Endodermal cell (in vitro differentiated cells): Measurements from ENCODE around the gene CBX8. TPM values are rescaled to one million over a fixed set of nuclear protein-coding genes. Genes with fewer than 3 reads are reported as not detected.

Experiments
- DNase-seq: peaks from one replicate; pipeline ENCODE4 v3.0.0-alpha.2; 2017
- H3K27ac ChIP-seq: 2 replicates; pipeline ENCODE4 v1.5.1; 2013; ENCODE audit warnings: mild to moderate bottlenecking, low read depth, low read length, moderate library complexity
- H3K27me3 ChIP-seq: 2 replicates; pipeline ENCODE4 v1.6.1; 2013; ENCODE audit warnings: mild to moderate bottlenecking, low read length, moderate library complexity; ENCODE audit not compliant: insufficient read depth, control insufficient read depth, poor library complexity, severe bottlenecking
- H3K36me3 ChIP-seq: 2 replicates; pipeline ENCODE4 v1.7.0; 2013; ENCODE audit warnings: mild to moderate bottlenecking, low read length, moderate library complexity; ENCODE audit not compliant: control insufficient read depth, insufficient read depth
- H3K4me1 ChIP-seq: one replicate; pipeline ENCODE4 v1.7.0; 2013; ENCODE audit warnings: low read length; ENCODE audit not compliant: control insufficient read depth, insufficient read depth
- H3K4me3 ChIP-seq: 2 replicates; pipeline ENCODE4 v1.5.1; 2013; ENCODE audit warnings: mild to moderate bottlenecking, low read length, moderate library complexity
- H3K9ac ChIP-seq: 2 replicates; pipeline ENCODE4 v1.6.1; 2013; ENCODE audit warnings: mild to moderate bottlenecking, low read length, moderate library complexity; ENCODE audit not compliant: poor library complexity, severe bottlenecking; ENCODE audit errors: extremely low read depth
- H3K9me3 ChIP-seq: 2 replicates; pipeline ENCODE4 v1.6.1; 2013; ENCODE audit warnings: mild to moderate bottlenecking, low read length, moderate library complexity; ENCODE audit not compliant: control insufficient read depth
- H3K27ac Mint-ChIP-seq: 2 replicates; pipeline ENCODE4 v1.8.0; 2020; ENCODE audit warnings: mixed read lengths
- H3K27me3 Mint-ChIP-seq: 2 replicates; pipeline ENCODE4 v1.8.0; 2021; ENCODE audit warnings: mild to moderate bottlenecking, mixed read lengths; ENCODE audit not compliant: insufficient read depth
- H3K36me3 Mint-ChIP-seq: 2 replicates; pipeline ENCODE4 v1.8.0; 2020; ENCODE audit warnings: low read depth, mixed read lengths
- H3K4me1 Mint-ChIP-seq: 2 replicates; pipeline ENCODE4 v1.8.0; 2020; ENCODE audit warnings: mixed read lengths
- H3K4me3 Mint-ChIP-seq: 2 replicates; pipeline ENCODE4 v1.8.0; 2020; ENCODE audit warnings: mild to moderate bottlenecking, moderate library complexity, mixed read lengths
- H3K9me3 Mint-ChIP-seq: 2 replicates; pipeline ENCODE4 v1.8.0; 2020; ENCODE audit warnings: mild to moderate bottlenecking, mixed read lengths
- CTCF ChIP-seq: fragments of 200-600 bp; sonication (generic); conservative IDR thresholded peaks from 2 replicates; pipeline ENCODE4 v1.5.0; 2021; ENCODE audit warnings: antibody characterized with exemption, mild to moderate bottlenecking
- WGBS, 2 experiments: methylation state at CpG; one replicate each; pipeline versions ENCODE4 v1.1.5 to v1.1.7; 2013; ENCODE audit warnings: missing lambda C conversion rate in 2 of 2, mixed read lengths in 1 of 2; ENCODE audit not compliant: insufficient coverage in 1 of 2, insufficient read length in 1 of 2; 5-methylcytosine and 5-hydroxymethylcytosine counted together
- total RNA-seq, 2 donors: library from RNA; stranded (reverse); fragmentation: NEBNext Ultra II Directional in 1 of 2; extraction: Animal tissue kit (Norgen Biotek cat#: 25700) in 1 of 2; gene quantifications; 2 replicates in 1 of 2; 3 replicates in 1 of 2; pipeline ENCODE4 v1.2.1, GENCODE V29; 2021

Gene CBX8
- total RNA-seq, 2 donors from 2014 or later = 5.4 to 5.6 TPM

- peaks cover 98% of the 10 kb centered on the region for H3K27me3 Mint-ChIP-seq
- peak; percentile 57 for DNase-seq
- no peak overlapping the region for H3K27ac ChIP-seq
- H3K36me3 ChIP-seq = no peaks in the 10 kb centered on the region
- H3K9me3 ChIP-seq = no peaks in the 10 kb centered on the region
- WGBS, 2 experiments = 40% methylated on average over 4 of the region's 4 CpGs; no CpG with 5 or more reads in 1 of the 2 experiments
- peaks cover 94% of the 10 kb centered on the region for H3K27me3 ChIP-seq
- H3K9me3 Mint-ChIP-seq = peaks cover 5% of the 10 kb centered on the region
- no peak overlapping the region for H3K9ac ChIP-seq
- H3K27ac Mint-ChIP-seq = no peak overlapping the region
- no peak overlapping the region for H3K4me3 Mint-ChIP-seq
- no peak overlapping the region for H3K4me3 ChIP-seq
- no peak for TF ChIP-seq CTCF
- no peaks in the 10 kb centered on the region for H3K36me3 Mint-ChIP-seq
- peaks cover 7% of the 10 kb centered on the region for H3K4me1 Mint-ChIP-seq
- no peaks in the 10 kb centered on the region for H3K4me1 ChIP-seq
Observed at GRCh38 chr17:79806446-79806760, 9.5 kb upstream of the CBX8 start.

- Histone ChIP-seq H3K27ac (no peak overlapping the region), H3K36me3 (no peaks in the 10 kb centered on the region), H3K4me1 (peaks cover 1% of the 10 kb centered on the region), H3K9me3 (no peaks in the 10 kb centered on the region), H3K4me3 (no peak overlapping the region), H3K27me3 (peaks cover 95% of the 10 kb centered on the region), H3K9ac (no peak overlapping the region)
- 13 to 18% methylated on average over 11 to 20 of the region's 22 CpGs for WGBS, 2 experiments
- Mint-ChIP-seq H3K4me1 (peaks cover 10% of the 10 kb centered on the region), H3K27ac (no peak overlapping the region), H3K36me3 (no peaks in the 10 kb centered on the region), H3K27me3 (peaks cover 98% of the 10 kb centered on the region), H3K4me3 (no peak overlapping the region), H3K9me3 (peaks cover 5% of the 10 kb centered on the region)
- TF ChIP-seq CTCF = no peak
- no peak for DNase-seq
Observed at GRCh38 chr17:79804856-79805696, 8.2 kb upstream of the CBX8 start.

- Histone ChIP-seq H3K36me3 (no peaks in the 10 kb centered on the region), H3K27ac (no peak overlapping the region), H3K9ac (no peak overlapping the region), H3K27me3 (peaks cover 100% of the 10 kb centered on the region), H3K9me3 (no peaks in the 10 kb centered on the region), H3K4me1 (peaks cover 4% of the 10 kb centered on the region), H3K4me3 (no peak overlapping the region)
- DNase-seq = peak; percentile 82
- peaks cover 5% of the 10 kb centered on the region for H3K9me3 Mint-ChIP-seq
- TF ChIP-seq CTCF = no peak
- peaks cover 16% of the 10 kb centered on the region for H3K4me1 Mint-ChIP-seq
- peaks cover 100% of the 10 kb centered on the region for H3K27me3 Mint-ChIP-seq
- H3K4me3 Mint-ChIP-seq = no peak overlapping the region
- H3K36me3 Mint-ChIP-seq = no peaks in the 10 kb centered on the region
- H3K27ac Mint-ChIP-seq = no peak overlapping the region
- 1 to 3% methylated on average over 51 to 76 of the region's 76 CpGs for WGBS, 2 experiments
Observed at GRCh38 chr17:79803997-79804855, 7.3 kb upstream of the CBX8 start.
